Stimulated activated CD8-positive, alpha-beta memory T cell treated with anti-CD3 and anti-CD28 coated beads, Interleukin-12 subunit alpha, Interleukin-12 subunit beta, amount 100 ng/mL, for 24 hours (primary cell): ENCODE data around the gene CABP4.

Experiments
- DNase-seq: peaks from one replicate; pipeline ENCODE4 v3.0.0-alpha.2; 2020; ENCODE audit errors: extremely low read depth

The CABP4 gene

GRCh38 chr11:67455054-67455453 lies at the start of gene CABP4:
Gene CABP4, plus strand, starts transcription at chr11:67455354. Its CDS starts 70 bp downstream, at chr11:67455424.
- DNase-seq: no peak

- no peak for DNase-seq
These were observed 49.3 kb upstream of the CABP4 start for GRCh38 chr11:67405688-67406339.

GRCh38 chr11:67406420-67406968 lies 48.7 kb upstream of the CABP4 start:
- no peak for DNase-seq

GRCh38 chr11:67406969-67407687 lies 48.0 kb upstream of the CABP4 start:
- no peak for DNase-seq

- DNase-seq: no peak
These were observed 47.4 kb upstream of the CABP4 start for GRCh38 chr11:67407688-67408163.

GRCh38 chr11:67408437-67409200 lies 46.5 kb upstream of the CABP4 start:
- DNase-seq: no peak

GRCh38 chr11:67409261-67409666 lies 45.9 kb upstream of the CABP4 start:
- DNase-seq: peak; percentile 39

- DNase-seq: no peak
These were observed 45.3 kb upstream of the CABP4 start for GRCh38 chr11:67409781-67410368.

GRCh38 chr11:67410369-67410831 lies 44.8 kb upstream of the CABP4 start:
- DNase-seq: no peak

GRCh38 chr11:67410984-67411784 lies 44.0 kb upstream of the CABP4 start:
- no peak for DNase-seq

GRCh38 chr11:67411785-67412152 lies 43.4 kb upstream of the CABP4 start:
- no peak for DNase-seq

GRCh38 chr11:67412495-67413179 lies 42.5 kb upstream of the CABP4 start:
- no peak for DNase-seq

- DNase-seq: no peak
These were observed 41.8 kb upstream of the CABP4 start for GRCh38 chr11:67413266-67413849.

GRCh38 chr11:67415501-67416304 lies 39.5 kb upstream of the CABP4 start, which contains the start of gene CARNS1:
Gene CARNS1, plus strand, starts transcription at chr11:67415678. Its CDS starts 522 bp downstream, at chr11:67416200.
- DNase-seq: no peak

GRCh38 chr11:67416416-67417335 lies 38.5 kb upstream of the CABP4 start:
- DNase-seq: no peak

- no peak for DNase-seq
These were observed 37.7 kb upstream of the CABP4 start for GRCh38 chr11:67417425-67417824.

- DNase-seq: no peak
These were observed 36.5 kb upstream of the CABP4 start for GRCh38 chr11:67418476-67419281.
